Epithelial cell of proximal tubule (primary cell): ENCODE measurements around the gene FAM177B. TPM values are rescaled to one million over a fixed set of nuclear protein-coding genes. Genes with fewer than 3 reads are reported as not detected.
"Not testable (repeated sequence)": the region's sequence is repeated elsewhere in the genome, so short reads cannot be mapped to it uniquely, and the experiment has no call there.

Source experiments
- DNase-seq: peaks from one replicate; pipeline ENCODE4 v3.0.0-alpha.2; 2011; ENCODE audit warnings: low read depth
- H3K4me3 ChIP-seq: 2 replicates; pipeline ENCODE4 v1.5.1; 2011; ENCODE audit warnings: low read depth, mild to moderate bottlenecking, low read length
- total RNA-seq: library from RNA; depleted of rRNA; stranded (reverse); fragments of >200 nt; gene quantifications from 2 replicates; pipeline ENCODE4 v1.2.3, GENCODE V29; 2015
- TF ChIP-seq, protein P1 (sequence below): conservative IDR thresholded peaks from 2 replicates; pipeline ENCODE4 v1.5.1; 2012; ENCODE audit warnings: low read depth, mild to moderate bottlenecking, low read length

Gene FAM177B
- total RNA-seq, 1 donor from 2014 or later, result not detected

DNA sequence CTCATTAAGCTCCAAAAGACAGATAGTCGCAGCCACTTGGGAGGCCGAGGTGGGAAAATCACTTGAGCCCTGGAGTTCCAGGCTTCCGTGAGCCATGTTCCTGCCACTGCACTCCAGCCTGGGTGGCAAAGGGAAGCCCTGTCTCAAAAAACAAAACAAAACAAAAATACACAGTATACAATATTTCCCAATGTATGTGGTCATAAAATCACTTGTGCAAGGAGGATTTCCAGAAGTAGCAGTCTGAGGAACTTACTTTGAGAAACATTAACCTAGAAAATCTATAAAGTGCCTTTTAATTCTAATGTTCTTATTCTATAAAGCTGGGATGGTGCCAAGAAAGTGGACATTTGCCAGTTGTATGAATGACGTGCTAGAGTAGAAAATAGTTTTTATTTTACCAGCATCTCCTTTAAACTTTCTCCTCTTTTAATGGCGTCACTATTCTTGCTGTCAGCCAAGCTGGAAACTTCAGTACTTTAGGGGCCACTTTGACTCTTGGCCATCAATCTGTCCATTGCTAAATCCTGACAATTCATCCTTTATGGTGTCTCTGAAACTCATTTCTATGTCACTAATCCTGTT is 22.5 kb downstream of the FAM177B start:
- DNase-seq, result no peak
- no peak overlapping the region for H3K4me3 ChIP-seq
- TF ChIP-seq, protein P1, sequence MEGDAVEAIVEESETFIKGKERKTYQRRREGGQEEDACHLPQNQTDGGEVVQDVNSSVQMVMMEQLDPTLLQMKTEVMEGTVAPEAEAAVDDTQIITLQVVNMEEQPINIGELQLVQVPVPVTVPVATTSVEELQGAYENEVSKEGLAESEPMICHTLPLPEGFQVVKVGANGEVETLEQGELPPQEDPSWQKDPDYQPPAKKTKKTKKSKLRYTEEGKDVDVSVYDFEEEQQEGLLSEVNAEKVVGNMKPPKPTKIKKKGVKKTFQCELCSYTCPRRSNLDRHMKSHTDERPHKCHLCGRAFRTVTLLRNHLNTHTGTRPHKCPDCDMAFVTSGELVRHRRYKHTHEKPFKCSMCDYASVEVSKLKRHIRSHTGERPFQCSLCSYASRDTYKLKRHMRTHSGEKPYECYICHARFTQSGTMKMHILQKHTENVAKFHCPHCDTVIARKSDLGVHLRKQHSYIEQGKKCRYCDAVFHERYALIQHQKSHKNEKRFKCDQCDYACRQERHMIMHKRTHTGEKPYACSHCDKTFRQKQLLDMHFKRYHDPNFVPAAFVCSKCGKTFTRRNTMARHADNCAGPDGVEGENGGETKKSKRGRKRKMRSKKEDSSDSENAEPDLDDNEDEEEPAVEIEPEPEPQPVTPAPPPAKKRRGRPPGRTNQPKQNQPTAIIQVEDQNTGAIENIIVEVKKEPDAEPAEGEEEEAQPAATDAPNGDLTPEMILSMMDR, result no peak

DNA sequence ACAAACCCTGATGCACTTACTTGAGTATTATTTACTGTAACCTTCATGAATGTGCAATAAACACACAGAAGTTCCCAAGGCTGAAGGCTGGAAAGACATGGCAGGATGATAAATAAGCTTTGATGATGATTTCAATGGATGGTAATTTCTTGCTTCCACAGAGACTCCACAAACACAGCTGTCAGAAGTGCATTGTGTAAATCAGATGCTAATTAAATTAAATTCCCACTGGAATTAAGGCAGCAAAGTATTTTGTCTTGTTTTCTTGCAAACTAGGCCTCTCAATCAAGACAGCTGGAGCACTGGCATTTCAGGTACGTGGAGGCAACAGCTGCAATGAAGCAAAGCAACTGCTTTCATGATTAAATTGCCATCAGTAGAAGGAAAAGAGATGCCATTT is 24.1 kb downstream of the FAM177B start:
- TF ChIP-seq, protein P1, result no peak
- no peak overlapping the region for H3K4me3 ChIP-seq
- DNase-seq, result no peak

DNA sequence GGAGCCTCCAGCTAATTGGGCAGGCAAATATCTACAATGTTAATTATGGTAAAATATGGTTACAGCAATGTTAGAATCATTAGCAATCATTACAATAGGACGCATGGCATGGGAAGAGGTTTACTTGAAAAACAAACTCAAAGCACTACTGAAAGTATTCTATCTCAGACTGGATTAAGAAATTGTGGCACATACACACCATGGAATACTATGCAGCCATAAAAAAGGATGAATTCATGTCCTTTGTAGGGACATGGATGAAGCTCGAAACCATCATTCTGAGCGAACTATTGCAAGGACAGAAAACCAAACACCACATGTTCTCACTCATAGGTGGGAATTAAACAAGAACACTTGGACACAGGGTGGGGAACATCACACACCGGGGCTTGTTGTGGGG is 25.2 kb downstream of the FAM177B start:
- H3K4me3 ChIP-seq, DNase-seq: not testable (repeated sequence)

DNA sequence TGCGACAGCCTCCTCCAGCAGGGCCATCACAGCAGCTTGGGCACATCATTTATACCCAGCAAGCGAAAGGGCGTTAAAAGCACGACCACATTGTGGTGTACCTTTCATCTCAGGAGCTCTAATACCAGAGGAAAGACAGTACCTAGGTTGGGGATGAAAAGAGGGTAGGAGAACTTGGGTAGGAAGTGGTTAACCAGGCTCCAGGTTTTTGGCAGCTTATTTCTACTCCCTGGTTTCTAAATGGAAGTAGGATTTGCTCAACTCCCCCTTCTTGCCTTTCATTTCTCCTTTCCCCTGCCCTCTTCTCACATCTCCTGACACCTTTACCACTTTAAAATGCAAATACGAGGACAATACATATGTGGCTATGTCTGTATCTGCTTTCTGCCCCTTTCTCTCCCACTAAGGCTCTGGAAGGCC is 30.2 kb downstream of the FAM177B start:
- DNase-seq, result no peak
- TF ChIP-seq, protein P1, result no peak
- H3K4me3 ChIP-seq, result no peak overlapping the region

DNA sequence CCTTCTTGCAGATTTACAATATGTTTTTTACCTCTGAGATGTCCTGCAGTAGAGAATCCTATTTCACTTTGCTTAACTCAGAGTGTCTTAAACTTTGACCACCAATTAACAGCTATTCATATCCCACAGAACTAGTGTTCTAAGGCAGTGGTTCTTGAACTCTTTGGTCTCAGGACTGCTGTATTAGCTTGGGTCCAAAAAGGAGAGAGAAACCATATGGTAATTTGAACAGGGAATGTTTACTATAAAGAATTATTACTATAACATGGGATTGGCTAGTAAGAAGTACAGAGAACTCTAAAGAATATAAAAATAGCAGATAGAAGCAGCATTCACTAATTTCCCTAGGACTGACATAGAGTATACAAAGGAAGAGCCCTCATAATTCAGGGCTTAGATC is 31.6 kb downstream of the FAM177B start:
- no peak overlapping the region for H3K4me3 ChIP-seq
- DNase-seq, result no peak
- TF ChIP-seq, protein P1, result no peak

DNA sequence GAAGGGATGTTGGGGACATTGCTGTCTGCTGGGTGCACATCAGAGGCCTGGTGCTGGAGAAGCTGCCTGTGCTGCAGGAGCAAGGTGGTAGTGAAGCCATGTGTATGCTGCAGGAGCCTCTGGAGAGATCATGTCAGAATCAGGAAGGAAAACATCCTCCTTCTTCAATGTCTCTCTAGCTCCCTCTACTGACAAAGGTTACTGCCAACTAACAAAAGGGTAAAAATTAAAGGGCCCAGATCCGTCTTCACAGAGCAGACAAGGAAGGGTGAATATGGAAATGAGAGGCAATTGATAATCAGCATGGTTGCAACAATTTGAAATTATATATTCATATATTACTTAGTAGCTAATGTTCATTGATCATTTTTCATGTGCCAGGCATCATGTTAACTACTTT is 32.2 kb downstream of the FAM177B start:
- no peak overlapping the region for H3K4me3 ChIP-seq
- no peak for DNase-seq
- TF ChIP-seq, protein P1, result peak; percentile 22

DNA sequence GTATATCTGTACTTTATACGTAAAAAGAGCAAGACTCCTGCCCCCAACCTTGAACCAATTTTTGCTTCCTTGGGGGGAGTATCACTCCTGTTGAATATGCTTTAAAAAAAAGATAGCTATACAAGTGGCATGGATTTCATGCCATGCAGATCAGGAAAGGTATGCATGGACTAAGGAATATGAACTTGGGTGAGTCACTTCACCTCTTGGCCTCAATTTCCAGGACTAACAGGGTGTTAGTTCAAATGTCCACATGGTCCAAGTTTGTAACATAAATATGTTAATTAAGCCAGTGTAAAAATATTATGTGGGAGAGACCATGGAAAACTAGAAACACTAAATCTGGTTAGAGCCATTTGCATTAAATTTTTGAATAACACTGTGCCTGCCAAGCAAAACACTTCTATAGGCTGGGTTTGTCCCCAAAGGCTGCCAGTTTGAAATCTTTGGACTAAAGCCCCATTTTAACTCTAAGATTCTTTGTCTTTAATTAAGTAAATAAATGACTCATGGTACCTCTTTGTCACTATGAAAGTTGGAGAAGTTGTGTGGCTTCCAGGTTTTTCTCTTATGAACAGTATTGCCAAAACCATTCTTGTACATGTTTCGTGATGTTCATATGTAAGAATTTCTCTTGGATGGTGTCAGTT is 33.1 kb downstream of the FAM177B start:
- TF ChIP-seq, protein P1, result no peak
- no peak for DNase-seq
- H3K4me3 ChIP-seq, result no peak overlapping the region
